ENCODE data around the gene RAPSN.

The RAPSN gene

DNA sequence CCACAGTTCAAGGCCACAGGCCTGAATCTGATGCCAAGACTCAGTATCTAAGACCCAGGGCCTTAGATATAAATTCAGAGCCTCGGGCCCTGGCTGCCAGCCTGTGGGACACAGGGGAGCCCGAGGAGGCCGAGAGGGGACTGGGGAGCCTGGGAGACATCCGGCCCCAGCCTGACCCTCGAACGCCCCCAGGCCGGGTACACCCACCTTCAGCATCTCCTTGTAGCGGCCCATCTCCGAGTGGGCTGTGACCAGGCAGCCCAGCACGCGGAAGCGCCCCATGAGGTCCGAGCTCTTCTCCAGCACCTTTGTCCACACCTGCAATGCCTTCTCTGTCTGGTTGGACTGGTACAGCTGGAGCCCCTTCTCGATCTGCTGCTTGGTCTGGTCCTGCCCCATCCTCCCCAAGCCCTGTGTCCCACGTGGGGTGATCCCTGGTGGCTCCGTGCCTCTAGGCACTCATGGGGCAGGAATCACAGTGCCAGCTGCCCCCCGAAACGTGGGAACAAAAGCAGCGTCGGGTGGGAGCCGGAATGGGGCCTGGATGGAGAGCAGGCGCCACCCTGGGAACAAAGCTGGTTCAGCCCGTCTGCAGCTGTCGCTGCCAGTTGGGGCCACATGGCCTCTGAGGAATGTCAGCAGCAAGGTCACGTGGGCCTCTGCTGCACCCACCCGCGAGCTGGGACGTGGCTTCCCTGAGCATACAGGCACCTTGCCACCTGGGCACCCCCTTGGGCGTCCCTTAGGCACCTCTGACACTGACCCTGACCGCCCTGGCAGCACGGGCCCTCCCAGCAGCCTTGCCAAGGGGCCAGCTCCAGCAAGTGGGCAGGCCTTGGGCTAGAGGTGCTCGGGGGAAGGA lies at the start of gene RAPSN:
RAPSN (minus strand) TSS at position 571 of the 862 bp plus-strand sequence; CDS start at position 399, 172 bp downstream.
- no peak for DNase-seq

DNA sequence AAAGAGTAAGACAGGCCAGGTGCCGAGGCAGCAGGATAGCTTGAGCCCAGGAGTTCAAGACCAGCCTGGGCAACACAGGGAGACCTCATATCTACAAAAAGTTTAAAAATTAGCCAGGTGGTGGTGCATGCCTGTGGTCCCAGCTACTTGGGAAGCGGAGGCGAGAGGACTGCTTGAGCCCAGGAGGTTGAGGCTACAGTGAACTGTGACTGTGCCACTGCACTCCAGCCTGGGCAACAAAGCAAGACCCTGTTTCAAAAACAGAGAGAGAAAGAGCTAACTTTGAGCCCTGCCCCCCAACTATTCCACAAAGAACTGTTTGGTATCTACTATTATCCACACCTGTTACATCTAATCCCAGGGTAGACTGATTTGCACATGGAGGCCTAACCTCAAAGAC lies 49.2 kb upstream of the RAPSN start:
- DNase-seq = no peak

DNA sequence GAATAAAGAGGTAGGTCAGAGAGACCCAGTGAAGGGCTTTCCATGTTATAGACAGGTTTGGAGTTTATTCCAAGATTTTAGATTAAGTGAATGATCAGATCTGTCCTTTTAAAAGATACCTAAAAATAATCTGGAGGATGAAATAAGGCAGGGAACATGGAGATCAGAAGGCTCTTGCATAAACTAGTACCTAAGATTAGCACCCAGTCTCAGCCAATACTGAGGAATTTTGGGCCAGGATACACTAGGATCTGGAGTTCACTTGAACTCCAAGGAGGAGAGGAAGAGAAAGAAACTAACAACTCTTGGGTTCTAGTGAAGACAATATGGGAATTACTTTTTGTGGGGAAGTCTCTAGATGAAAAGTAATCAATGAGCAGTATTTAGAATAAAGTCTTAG lies 47.9 kb upstream of the RAPSN start:
- DNase-seq = no peak

DNA sequence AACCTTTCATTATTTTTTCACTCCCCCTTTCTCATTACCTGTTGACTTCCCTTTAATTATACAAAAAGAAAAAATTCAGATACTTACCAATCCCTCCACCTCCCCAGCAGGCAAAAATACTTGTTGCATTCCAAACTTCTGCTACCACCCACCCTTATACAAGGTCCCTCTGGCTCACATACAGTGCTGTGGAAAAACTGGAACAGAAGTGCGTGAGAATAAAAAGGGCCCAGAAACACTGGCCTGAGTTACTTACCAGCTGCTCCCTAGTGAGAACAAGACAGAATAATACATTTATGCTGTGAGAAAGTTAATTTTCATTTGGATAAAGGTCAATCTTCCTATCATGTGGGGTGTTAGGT lies 46.9 kb upstream of the RAPSN start:
- no peak for DNase-seq

DNA sequence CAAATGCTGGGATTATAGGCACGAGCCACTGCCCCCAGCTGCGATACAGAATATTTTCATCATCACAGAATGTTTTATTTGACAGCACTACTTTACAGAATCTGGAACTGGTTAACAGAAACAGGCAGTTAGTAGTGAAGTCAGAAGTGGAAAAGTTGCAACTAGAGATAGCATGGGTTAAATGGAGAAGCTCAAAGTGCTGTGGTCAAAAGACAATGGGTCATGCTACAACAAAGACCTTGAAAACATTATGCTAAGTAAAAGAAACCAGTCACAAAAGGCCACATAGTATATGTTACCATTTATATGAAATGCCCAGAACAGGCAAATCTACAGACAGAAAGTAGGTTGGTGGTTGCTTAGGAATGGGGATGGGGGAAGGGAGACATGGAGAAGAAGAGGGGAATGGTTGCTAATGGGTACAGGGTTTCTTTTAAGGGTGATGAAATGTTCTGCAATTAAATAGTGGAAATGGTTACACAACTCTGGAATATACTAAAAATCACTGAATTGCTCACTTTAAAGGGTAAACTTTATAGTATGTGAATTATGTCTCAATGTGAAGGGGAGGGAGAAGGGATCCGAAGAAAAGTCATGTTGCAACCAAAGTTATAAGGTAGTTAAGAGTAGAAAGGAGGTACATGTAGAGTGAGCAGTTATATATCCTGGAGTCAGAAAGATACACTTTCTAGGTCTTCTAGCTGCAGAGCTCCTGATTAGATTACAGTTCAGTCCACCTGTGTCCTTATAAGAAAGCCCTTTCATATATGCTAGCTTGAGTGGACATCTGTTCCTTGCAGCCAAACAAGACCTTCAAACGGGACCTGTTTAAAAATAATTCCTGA lies 46.3 kb upstream of the RAPSN start:
- DNase-seq = no peak

DNA sequence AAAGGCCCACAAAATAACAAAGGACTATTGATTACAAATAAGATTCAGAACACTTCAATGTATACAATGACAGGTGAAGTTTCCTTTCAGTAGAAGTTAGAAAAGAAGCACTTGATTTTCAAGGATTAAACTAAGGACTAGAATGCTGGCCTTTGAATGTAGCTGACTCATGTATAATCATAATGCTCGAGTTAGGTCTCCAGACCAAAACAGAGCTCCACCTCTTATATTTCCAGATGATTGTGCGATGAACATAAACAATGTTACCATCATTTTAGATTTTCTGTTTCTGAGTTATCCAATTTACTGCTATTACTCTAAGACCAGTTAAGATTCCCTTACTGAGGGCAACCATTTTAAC lies 40.4 kb upstream of the RAPSN start:
- no peak for DNase-seq

DNA sequence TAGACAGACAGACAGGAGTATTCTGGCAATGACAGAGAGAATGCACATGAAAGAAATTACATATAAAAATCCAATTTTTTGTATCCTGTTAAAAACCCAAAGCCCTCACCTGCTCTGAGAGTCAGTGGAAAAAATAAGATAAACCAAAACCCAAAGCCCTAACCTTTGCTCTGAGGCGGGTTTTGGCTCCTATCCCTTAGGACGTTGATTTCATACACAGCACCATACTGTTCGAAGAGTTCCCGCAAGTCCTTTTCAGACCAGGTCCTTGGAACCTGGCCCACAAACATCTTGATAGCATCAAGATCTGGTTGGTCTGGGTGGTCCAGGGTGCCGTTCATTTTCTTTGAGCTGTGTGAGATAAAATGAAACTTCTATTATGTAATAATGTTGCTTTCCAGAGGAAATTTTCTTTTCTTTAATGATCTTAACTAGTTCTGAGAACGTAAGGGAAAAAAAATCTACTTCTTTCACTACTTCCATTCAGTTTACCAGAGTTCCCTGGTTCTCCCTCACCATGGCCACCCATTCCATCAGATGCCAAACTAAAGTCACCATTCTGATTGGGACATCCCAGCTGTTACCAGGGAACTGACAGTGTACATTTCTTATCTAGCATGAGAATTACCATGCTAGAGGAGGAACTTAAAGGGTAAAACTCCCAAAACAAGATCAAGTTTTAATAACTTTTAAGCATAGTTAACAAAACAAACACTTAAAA lies 39.9 kb upstream of the RAPSN start:
- no peak for DNase-seq

DNA sequence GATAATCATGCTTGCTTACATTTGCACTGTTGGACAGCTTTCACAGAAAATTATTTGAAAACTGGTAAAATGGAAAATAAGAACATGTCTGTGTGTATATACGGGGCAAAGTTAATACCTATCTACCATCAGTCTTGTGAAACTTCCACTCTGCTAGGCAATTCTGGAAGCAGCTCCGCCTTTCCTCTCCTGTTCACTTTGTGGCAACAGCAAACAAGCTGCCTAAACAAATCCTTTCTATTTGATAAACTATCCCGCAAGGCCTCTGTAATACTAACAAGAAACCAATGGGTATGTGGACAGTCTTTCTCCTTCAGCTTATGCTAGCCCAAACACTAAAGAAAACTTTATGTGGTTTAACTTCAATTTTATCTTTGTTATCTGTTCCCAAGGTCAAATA lies 39.2 kb upstream of the RAPSN start:
- DNase-seq = no peak

DNA sequence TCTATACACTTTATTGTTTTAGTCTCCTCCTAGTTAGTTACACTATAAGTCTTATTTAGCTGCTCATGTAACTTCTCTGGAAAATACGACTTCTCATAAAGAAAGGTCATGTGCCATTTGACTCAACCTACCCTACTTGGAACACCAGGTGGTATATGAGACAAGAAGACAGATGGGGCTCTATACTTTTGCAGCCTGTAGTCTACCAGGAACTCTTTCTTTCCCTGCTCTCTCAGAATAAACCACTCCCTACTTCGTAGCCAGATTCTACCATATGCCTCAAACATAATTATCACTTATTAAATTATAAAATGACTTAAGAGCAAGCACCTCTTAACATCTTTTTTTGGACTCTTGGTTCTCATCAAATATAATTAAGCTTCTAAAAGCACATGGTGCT lies 38.5 kb upstream of the RAPSN start:
- DNase-seq = no peak

DNA sequence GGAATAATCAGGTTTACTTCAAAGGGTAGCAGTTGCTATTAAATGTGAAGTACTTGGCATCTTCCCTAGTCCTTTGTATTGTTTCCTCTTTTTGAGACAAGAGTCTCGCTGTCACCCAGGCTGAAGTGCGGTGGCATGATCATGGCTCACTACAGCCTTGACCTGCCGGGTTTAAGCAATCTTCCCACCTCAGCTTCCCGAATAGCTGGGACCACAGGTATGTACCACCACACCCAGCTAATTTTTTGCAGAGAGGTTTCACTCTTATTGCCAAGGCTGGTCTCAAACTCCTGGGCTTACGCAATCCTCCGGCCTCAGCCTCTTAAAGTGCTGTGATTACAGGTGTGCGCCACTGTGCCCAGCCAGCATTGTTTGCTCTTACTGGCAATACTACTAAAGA lies 36.2 kb upstream of the RAPSN start:
- DNase-seq = no peak

DNA sequence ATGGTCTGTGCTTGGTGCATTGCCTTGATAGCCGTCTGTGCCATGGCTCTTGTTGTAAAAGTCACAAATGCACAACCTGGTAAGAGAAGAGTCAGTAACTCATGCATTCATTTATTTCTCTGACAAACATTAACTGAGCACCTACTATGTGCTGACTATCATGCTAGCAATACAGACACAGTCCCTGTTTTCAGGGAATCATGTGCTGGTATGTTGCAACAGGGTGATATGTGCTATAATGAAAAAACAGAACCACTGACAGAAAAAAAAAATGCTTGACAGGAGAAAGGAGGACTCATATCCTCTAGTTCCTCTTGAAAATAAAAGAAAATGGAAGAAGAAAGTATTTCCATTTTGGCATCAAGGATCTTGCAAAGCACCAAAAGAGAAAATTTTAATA lies 34.5 kb upstream of the RAPSN start:
- DNase-seq = no peak

DNA sequence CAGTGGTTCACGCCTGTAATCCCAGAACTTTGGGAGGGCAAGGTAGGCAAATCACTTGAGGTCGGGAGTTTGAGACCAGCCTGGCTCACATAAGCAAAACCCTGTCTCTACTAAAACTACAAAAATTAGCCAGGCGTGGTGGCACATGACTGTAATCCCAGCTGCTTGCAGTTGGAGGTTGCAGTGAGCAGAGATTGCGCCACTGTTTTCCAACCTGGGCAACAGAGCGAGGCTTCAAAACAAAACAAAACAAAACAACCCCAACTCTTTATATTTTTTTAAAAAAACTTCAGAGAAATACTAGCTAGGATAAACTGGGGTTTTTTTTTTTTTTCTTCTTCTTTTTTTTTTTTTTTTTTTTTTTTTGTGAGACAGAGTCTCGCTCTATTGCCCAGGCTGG lies 31.8 kb upstream of the RAPSN start:
- DNase-seq = no peak

DNA sequence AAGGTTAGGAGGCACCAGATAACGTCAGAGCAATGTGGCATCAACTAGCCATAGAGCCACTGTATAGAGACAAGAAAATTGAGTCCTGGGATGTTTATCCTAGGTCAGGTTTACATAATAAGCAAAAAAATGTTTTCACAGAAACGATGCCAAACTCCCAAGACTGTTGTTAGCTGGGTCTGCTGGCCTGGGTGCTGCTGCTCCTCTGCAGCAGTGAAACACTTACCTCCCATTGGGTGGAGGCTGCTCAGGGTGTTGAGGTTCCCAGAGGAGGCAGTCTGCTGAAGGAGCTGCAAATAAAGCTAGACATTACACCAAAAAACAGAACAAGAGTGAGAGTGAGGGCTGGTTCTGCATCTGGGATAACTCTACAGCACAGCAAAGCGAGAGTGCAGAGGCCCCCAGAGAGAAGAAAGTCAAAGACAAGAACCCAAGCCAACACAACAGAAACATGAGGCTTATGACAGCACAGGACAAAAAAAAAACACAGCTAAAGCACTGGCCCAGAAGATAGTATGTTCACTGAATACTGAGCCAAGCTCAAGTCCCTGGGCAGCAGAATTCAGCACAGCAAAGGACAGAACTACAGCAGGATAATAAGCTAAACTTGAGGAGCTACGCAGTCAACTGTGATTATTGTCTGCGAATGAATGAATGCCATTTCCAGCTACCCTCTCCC lies 29.9 kb upstream of the RAPSN start:
- no peak for DNase-seq

DNA sequence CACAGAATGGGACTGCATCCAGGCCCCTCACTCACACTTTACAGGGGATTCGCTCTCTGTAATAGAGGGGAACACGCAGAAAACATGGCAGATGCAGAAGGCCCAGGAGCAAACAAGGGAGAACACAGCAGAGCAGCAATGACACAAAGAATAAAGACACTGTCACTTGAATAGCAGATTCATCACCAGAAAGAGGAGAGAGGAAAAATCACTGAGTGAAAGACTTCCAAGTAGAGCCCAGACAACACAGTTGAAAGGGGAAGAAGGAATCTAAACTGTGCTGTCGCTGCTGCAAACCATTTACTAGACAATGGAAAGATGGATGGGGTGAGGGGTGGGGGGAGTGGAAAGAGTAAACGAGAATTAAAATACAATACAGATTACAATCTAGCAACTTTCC lies 28.8 kb upstream of the RAPSN start:
- no peak for DNase-seq

DNA sequence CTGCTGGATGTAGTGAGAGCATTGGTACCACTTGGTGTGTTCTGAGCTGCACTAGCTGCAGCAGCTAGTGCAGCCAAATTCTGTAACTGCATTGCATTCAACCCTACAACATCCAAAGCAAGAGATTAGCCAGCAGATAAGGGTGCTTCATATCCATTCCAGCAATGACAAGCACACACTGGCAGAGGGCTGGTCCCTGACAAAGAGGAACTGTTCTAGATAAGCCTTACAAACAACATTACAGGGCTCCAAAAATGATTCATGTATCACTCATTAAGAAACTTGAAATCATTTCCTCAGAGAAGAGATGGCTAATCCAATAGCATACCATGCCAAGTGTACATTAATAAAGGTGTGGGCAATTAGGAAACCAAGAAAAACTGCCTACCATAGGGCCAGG lies 28.4 kb upstream of the RAPSN start:
- DNase-seq = no peak

DNA sequence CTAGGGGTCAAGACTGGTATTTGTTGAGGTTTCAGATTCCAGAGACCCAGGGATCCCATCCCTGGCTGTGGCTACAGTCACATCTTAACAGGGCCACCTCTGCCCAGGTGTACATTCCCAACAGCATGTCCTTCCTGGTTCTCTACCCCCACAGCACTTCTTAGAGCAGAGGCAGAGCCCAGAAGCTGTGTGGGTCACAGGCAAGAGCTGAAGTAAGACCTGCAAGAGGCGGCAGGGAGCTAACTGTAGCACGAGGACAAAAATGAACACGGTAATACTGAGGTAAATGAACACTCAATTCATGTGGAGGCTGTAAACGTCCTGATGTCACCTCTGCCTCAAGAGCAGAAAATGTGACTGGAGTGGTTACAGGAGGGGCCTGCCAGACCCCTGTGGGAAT lies 21.7 kb upstream of the RAPSN start:
- no peak for DNase-seq

DNA sequence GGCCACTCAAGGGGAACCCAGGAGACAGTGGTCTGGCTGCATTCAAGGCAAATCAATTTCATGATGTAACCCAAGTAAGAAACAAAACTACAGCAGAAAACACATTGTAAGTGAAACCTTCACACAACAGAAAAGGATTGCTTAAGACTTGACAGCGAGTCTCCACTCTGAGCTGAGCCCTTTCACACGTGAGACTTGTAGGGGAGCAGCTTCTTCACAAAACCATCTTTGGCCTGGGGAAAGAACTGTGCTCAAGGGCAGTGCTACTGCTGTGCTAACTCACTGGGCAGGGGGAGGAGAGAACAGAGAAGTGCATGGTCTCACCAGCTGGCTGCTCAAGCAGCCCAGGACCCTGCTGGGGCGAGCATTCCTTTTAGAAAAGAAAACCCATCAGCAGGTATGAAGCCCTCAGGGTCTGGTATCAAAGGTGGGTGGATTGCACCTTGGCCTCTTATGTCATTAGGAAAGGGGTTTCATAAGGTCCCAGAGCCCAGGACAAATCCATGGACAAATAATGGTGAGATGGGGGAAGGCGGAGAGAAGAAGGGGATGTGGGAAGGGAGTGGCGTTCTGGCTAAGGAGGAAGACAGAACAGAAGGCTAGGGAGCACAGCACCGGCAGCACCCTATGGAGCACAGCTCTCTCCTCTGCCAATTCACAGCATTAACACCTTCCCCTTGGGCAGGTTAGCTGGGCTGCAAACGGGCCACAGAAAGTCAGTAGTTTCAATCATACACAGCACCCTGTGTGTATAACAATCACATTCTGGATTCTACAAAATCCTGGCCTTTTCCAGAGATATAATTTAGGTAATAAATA lies 20.6 kb upstream of the RAPSN start:
- no peak for DNase-seq

DNA sequence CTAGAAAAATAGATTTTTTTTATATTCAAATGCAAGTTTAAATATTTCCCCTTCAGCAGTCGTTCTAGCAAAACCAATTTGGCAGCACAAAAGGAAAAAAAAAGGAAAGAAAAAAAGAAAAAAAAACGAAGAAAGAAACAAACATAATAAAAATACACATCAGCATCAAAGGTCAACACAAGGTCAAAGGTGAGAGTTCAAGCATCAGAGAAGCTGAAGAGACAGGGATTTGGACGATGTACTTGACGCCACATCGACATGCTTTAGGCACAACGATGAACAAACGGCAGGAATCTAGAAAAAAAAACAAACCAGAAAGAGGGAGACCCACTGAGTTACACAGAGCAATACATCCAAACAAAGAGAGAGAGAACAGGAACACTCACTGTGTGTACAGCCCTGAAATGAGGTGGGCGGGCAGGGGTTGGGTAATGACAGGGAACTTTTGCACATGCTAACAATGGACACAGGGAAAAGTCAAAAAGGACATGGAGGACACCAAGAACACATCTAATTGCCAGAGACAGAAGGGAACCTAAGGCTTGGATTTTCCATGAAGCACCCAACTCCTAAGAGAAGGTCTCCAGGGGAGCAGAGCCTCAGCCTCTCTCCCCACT lies 19.8 kb upstream of the RAPSN start:
- DNase-seq = no peak

DNA sequence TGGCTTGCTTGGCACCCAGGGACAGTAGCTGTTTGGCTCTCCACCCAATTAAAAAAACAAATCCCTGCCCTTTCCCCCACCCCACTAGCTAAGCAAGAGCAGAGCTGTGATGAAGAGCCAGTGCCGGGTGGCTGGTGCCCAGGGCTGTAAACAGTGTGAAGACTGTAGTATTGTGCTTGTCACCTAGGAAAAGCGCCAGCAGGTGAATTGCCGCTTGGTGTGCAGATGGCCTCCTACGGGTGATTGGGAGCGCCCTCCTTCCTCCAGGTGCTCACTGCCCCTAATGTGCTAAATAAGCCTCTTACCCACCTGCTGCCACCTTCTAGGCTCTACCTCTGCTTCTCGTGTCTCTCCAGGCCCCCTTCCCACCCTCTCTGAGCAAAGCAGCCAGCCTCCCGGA lies 18.4 kb upstream of the RAPSN start:
- no peak for DNase-seq

DNA sequence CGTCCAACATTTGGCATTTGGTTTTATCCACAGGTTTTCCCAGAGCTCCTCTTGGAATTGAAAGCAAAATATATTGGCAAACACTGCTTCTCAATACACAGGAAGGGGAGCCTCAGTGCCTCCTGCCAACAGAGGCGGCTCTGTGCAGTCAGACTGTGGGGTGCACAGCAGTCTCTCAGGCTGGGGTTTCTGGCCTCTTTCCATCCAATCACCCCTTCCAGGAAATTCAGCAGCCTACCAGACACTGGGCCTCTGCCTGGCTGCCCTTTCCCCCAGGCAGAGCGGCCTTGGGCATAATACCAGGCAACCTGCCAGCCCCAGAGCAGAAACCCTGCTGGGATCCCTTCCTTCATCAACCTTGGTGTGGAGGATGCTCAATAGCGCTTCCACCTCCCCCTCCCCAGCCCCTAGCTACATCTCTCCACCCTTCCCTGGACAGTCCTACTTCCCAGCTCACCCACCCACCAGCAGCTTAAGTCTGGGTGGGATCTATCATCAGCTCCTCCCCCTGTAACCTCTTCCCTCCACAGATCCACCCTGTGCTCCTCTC lies 17.8 kb upstream of the RAPSN start:
- no peak for DNase-seq

DNA sequence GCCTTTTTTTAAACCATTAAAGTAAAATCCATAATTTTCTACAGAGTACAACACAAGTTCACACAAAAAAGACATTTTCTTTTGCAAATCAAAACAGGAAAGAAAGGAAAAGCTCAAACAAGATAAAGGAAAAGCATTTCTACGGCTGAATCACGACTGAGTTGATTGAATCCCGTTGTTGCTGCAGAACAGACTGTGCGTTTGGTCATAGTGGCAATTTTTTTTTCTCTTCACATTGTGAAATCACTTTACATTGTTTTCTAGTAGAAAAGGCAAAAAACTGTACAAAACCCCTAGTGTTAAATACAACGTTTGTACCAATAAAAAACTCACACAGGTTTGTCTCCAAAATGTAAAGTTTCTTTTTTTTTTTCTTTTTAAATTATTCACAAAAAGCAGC lies 17.3 kb upstream of the RAPSN start:
- DNase-seq = no peak

DNA sequence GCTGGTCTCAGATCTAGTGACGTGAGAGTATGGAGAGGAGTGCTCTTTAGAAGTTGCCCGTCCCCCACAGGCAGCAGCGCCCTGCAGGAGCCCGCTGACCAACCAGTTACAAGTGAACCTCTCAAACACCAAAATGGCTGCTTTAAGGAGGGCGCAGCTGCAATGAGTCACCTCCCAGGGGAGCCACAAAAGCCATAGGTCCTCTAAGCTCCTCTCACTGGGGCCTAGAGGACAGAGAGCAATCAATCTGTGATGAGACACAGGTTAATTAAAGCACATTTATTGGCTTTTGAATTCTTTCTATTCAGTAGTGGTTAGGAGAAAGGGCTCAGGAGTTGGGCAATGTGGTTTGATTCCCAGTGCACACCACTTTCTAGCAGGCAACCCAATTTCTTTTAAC lies 15.5 kb upstream of the RAPSN start:
- no peak for DNase-seq
